ENCODE data around the gene SAMHD1.
"Not testable (repeated sequence)": the region's sequence is repeated elsewhere in the genome, so short reads cannot be mapped to it uniquely, and the experiment has no call there.

Gene SAMHD1

DNA sequence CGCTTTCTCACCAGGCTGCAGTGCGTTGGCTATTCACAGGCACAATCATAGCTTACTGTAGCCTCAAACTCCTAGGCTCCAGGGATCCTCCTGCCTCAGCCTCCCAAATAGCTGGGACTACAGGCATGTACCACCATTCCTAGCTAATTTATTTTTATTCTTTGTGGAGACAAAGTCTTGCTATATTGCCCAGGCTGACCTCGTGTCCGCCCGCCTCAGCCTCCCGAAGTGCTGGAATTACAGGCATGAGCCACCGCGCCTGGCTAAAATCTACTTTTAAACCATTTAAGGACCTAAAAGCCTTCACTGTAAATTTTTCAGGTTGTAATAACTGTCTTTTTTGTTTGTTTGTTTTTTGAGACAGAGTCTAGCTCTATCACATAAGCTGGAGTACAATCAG lies 15.2 kb downstream of the SAMHD1 start:
- DNase-seq (ENCODE audit: low spot score): no peak
- TF ChIP-seq, protein P1, sequence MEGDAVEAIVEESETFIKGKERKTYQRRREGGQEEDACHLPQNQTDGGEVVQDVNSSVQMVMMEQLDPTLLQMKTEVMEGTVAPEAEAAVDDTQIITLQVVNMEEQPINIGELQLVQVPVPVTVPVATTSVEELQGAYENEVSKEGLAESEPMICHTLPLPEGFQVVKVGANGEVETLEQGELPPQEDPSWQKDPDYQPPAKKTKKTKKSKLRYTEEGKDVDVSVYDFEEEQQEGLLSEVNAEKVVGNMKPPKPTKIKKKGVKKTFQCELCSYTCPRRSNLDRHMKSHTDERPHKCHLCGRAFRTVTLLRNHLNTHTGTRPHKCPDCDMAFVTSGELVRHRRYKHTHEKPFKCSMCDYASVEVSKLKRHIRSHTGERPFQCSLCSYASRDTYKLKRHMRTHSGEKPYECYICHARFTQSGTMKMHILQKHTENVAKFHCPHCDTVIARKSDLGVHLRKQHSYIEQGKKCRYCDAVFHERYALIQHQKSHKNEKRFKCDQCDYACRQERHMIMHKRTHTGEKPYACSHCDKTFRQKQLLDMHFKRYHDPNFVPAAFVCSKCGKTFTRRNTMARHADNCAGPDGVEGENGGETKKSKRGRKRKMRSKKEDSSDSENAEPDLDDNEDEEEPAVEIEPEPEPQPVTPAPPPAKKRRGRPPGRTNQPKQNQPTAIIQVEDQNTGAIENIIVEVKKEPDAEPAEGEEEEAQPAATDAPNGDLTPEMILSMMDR (IDR thresholded peaks at IDR 0.05; ENCODE audit: borderline replicate concordance, control extremely low read depth, extremely low read depth, insufficient read depth, missing control alignments): no peak
- in situ Hi-C loops (cut with MboI; ENCODE audit: low sequenced_read_pairs, unreplicated experiment): no loop called here

DNA sequence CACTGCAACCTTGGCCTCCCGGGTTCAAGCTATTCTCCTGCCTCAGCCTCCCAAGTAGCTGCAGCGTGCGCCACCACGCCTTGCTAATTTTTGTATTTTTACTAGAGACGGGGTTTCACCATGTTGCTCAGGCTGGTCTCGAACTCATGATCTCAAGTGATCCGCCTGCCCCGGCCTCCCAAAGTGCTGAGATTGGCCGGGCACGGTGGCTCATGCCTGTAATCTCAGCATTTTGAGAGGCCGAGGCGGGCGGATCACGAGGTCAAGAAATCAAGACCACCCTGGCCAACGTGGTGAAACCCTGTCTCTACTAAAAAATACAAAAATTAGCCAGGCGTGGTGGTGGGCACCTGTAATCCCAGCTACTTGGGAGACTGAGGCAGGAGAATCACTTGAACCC lies 17.9 kb downstream of the SAMHD1 start:
- in situ Hi-C loops (cut with MboI; ENCODE audit: low sequenced_read_pairs, unreplicated experiment); DNase-seq (ENCODE audit: low spot score): not testable (repeated sequence)

GRCh38 chr20:36932476-36933426 lies 18.8 kb downstream of the SAMHD1 start:
- in situ Hi-C loops (cut with MboI; ENCODE audit: low sequenced_read_pairs, unreplicated experiment): no loop called here
- TF ChIP-seq, protein P1 (IDR thresholded peaks at IDR 0.05; ENCODE audit: borderline replicate concordance, control extremely low read depth, extremely low read depth, insufficient read depth, missing control alignments): no peak
- no peak for DNase-seq (ENCODE audit: low spot score)

- DNase-seq (ENCODE audit: low spot score); in situ Hi-C loops (cut with MboI; ENCODE audit: low sequenced_read_pairs, unreplicated experiment): not testable (repeated sequence)
Observed at GRCh38 chr20:36932067-36932466, 19.4 kb downstream of the SAMHD1 start.

DNA sequence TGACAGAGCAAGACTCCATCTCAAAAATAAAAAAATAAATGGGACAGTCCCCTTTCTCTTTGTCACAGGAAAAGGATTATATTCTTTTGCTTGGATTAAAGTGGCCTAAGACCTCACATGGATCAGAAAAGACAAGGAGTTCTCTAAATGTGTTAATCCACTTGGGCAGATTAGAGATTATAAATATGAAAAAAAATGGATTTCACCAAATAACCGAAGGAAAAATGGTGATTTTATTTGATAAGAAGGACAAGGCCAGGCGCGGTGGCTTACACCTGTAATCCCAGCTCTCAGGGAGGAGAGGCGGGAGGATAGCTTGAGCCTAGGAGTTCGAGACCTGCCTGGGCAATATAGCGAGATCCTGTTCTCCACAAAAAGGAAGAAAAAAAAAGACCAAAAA lies 21.8 kb downstream of the SAMHD1 start:
- no peak for DNase-seq (ENCODE audit: low spot score)
- TF ChIP-seq, protein P1 (IDR thresholded peaks at IDR 0.05; ENCODE audit: borderline replicate concordance, control extremely low read depth, extremely low read depth, insufficient read depth, missing control alignments): no peak
- in situ Hi-C loops (cut with MboI; ENCODE audit: low sequenced_read_pairs, unreplicated experiment): no loop called here

DNA sequence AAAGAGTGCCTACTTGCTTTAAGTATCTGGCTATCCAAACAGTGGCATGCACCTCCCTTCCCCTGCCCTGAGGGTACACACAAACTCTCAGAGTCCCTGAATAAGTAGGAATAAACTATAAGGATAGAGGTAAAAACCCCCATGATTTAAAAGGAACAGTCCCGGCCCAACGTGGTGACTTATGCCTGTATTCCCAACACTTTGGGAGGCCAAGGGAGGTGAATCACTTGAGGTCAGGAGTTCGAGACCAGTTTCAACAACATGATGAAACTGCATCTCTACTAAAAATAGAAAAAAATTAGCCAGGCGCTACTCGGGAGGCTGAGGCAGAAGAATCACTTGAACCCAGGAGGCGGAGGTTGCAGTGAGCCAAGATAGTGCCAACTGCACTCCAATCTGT lies 22.2 kb downstream of the SAMHD1 start:
- DNase-seq (ENCODE audit: low spot score): no peak
- in situ Hi-C loops (cut with MboI; ENCODE audit: low sequenced_read_pairs, unreplicated experiment): no loop called here
- TF ChIP-seq, protein P1 (IDR thresholded peaks at IDR 0.05; ENCODE audit: borderline replicate concordance, control extremely low read depth, extremely low read depth, insufficient read depth, missing control alignments): no peak

DNA sequence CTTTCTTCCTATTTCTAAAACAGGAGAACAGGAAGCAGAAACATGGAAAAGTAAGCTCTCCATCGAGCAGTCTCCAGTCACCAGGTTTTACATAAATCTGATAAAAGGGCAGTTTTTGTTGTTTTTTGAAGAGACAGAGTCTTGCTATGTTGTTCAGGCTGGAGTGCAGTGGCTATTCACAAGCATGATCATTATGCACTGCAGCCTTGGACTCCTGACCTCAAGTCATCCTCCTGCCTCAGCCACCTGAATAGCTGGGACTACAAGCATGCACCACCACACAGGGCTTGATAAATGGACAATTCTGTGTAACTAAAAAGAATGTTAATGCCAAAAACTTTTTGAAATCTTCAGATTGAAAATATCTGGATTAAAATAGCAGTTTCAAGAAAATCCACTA lies 23.8 kb downstream of the SAMHD1 start:
- in situ Hi-C loops (cut with MboI; ENCODE audit: low sequenced_read_pairs, unreplicated experiment): no loop called here
- DNase-seq (ENCODE audit: low spot score): no peak
- TF ChIP-seq, protein P1 (IDR thresholded peaks at IDR 0.05; ENCODE audit: borderline replicate concordance, control extremely low read depth, extremely low read depth, insufficient read depth, missing control alignments): no peak

All from GM13976 (cell line).